NCI-H1930 (cell line): ENCODE measurements around the gene ATP13A2.

Experiments used
- DNase-seq, 2 experiments: peaks; one replicate each; lab custom pipeline; 2025; lab: John Stamatoyannopoulos, UW

Gene ATP13A2

DNA sequence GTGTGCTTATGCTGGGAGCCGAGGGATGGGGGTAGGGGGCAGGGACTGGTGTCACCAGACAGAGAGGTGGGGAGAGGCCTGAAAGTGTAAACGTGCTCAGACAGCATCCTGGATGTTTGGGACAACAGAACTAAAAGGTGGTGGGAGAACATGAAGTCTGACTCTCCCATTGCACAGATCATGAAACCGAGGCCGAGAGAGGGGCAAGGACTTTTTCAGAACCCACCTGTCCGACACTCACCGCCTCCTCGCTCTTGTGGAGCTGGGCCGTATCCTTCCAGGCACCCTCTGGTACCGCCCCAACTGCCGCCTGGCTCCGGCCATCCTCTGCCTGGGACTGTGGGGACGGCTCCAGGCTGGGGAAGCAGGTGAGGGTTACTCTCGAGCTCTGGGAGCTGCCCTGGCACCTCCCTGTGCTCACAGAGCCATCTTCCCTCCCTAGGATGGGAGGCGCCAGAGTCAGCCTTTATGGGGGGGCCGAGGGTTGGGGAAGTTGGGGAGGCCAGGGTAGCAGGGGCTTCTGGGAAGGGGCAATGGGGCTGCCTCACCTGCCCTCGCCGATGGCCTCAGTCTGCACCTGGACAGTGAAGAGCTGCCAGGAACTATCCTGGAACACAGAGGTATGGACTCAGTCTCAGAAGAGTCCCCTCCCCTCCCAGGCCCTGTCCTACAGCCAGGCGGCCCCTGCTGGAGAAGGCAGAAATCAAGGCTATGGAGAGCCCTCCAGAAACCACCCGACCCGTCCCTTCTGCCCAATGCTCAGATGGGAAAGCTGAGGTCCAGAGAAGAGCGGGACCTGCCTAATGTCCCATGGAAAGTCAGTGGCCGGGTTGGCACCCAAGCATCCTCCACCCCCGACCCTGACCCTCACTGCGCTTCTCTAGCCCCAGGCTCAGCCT, 7.0 kb downstream of the ATP13A2 start:
- DNase-seq, result no peak

DNA sequence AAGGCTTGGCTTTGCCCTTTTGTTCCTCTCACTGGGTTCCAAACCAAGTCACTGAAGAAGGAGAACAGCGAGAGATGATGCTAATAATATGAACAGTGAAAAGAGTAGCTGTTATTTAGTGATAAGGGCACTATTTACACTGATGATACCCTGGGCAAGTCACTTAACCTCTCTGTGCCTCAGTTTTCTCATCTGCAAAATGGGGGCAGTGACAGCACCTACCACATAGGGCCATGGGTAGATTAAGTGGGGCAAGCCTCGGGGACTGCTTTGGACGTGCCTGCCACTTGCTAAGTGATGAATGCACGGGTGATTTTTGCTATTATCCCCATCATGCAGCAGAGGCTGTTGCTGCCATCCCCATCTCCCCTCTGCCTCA, 9.2 kb downstream of the ATP13A2 start:
- DNase-seq, result no peak

DNA sequence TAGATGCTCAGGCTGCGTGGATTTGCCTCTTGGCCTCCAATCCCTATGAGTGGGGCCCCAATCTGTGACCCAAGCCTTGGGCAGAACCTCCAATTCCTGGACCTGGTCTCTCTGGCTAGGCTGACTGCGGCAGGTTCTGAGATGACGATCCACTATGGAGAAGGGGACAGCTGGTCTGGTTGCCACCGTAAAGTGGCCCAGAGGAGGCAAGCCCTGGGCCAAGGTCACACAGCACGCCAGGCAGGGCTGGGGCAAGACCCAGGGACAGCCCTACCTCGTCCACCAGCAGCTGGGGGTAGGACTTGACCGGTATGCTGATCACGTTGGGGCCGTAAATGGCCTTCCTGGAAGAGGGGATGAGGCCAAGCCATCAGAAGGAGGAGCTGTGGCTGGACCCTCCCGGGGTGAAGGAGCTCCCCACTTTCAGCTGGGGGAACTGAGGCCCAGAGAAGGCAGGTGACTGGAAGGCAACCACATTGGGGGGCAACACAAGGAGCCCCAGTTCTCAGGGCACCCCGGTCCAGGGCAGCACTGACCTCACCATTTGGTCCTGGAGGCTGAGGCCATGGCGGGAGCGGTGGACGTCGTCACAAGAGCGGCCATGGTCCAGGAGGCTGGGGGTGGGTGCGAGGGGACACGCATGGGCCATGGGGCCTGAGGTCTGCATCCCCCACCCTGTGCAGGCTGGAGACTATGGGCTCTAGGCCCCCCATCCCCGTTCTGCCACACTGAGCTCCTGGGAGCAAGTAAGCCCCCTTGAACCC, 9.8 kb downstream of the ATP13A2 start:
- DNase-seq, result no peak

DNA sequence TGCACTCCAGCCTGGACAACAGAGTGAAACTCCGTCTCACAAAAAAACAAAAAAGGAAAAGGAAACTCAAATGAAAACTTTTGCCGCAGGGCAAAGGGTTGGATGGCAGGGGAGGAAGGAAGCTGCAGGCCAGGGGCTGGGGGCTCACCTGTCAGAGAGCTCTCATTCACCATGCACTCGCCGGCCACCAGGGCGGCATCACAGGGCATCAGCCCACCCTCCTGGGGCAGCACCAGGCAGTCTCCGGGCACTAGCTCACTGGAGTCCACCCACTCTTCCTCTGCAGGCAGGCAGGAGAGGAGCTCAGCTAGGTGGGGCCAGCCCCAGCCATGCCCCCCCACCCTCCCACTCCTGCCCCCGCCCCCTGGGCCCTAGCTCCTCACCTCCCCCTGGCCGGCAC, 11.9 kb downstream of the ATP13A2 start:
- no peak for DNase-seq

DNA sequence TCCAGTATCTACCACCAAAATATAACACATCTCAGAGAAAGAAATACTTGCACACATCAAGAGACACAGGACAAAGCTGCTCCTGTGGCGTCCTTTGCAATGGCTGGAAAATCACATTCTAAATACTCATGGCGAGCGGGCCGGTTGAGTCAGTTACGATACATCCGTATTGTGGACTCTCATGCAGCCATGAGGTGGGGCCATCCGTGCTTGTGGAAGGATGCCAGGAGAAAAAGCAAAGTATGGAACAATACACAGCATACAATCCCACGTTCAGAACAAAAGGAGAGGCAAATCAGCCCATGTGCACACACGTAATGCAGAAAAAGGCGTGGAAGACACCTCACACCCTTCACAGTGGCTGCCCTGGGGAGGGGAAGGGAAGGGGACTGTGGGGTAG, 13.1 kb downstream of the ATP13A2 start:
- DNase-seq, result no peak

DNA sequence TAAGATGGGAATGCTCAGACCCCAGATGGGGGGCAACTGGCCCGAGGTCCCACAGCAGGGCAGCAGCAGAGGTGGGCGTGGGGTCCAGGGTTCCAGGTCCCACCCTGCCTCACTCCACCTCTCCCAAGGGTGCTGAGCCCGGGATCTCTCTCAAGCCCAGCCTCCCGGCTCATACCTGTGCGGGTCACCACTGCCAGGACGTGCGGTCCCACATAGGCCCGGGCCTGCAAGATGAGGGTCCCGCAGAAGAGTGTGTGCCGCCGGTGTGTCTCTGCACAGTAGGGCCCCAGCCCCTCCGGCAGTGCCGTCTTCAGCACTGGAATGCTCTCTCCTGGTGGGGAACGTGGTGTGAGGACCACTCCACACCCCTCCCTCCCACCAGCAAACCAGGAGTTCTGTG, 14.9 kb downstream of the ATP13A2 start:
- DNase-seq, result no peak

DNA sequence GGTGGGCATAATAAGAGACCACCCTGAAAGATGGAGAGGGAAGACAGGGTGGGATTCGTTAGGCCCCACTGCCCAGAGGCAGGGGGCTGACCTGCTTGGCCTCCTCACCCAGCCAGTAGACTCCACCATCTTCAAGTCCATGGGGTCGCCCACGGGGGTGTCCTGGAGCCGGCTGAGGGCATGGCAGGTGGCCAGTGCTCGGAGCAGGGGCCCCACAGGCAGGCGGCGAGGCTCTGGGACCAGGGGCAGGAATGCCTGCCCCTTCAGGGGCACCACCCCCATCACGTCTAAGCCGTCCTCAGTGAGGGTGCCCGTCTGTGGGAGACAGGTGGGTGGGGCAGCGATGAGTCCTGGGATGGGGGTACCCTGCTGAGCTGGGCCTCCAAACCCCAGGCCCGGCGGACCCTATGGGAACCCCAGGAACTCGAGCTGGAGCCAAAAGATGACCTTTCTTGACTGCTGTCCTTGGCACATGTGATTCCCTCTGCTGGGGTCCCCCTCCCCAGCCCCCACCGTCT, 18.1 kb downstream of the ATP13A2 start:
- no peak for DNase-seq

DNA sequence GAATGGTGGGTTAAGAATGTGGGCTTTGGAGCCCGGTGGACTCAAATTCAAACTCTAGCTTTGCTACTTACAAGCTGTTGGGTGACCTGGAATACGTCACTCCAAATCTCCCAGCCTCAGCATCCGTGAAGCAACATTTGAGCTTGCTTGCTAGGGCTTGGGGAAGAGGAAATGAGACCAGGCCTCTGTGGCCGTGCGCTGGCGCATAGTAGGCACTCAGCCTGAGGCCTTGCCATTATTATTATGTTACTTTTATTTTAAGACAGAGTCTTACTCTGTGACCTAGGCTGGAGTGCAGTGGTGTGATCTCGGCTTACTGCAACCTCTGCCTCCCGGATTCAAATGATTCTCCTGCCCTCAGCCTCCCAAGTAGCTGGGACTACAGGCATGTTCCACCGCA, 19.1 kb downstream of the ATP13A2 start:
- no peak for DNase-seq

DNA sequence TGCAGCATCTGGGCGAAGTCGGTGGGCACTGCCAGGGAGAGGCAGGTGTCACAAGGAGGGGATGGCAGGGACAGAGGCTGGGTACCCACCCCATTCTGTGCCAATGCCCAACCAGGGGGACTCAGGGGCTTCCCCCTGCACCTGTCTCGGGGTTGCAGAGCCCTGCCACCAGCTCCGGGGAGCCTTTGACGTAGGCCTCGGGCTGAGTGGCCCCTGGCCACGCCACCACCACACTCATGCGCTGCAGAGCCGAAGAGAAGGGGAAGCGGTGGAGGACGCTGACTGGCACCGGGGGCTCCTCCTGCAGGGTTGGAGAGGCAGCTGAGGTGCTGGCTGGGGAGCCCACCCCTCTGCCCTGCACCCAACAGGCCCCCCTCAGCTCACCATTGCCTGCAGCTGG, 19.6 kb downstream of the ATP13A2 start:
- DNase-seq, result no peak

DNA sequence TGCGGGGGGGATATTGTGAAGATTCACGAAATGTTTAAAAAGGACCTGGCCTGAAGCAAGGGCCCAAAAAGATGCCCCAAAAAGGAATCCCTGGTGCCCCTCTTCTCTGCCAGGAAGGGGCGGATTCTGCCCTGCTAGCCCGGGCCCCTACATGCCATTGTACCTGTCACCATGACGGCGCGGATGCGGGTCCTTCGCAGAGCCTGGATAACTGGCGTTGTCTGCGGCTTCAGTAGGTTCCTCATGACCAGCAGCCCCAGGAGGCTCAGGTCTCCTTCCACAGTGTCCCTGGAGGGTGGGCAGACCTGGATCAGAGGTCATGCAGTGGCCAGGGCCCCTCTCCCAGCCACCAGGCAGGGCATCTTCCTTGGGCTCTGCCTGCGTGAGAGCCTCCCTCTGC, 20.2 kb downstream of the ATP13A2 start:
- DNase-seq, result no peak

DNA sequence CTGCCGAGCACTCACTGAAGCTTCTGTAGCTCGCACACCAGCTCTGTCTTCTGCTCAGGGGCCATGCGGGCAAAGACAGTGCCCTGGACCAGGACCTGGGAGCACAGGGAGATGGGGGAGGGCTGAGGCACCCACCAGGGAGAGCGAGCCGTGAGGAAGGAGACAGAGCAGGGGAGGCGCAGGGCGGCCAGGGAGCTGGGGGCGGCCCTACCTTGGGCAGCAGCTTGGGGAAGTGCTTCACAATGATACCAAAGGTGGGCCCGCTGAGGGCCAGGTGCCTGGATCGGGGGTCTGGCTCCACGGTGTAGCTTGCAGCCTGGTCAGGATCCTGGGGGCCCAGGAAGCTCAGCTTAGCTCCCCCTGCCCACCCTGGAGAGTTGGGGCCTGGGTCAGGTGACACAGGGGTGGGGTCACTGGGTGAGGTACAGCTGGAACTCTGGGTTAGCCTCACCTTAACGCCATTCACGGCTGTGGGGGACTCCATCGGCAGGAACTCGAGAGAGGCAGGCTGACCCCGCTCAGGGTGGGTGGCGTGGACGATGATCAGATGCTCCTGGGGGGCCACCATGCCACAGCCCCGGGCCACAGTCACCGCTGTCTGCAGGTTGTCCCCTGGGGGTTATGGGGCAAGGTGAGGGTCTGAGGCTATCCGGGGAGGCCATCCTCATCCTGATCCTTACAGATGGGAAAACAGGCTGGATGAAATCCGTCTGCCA, 21.9 kb downstream of the ATP13A2 start:
- no peak for DNase-seq

DNA sequence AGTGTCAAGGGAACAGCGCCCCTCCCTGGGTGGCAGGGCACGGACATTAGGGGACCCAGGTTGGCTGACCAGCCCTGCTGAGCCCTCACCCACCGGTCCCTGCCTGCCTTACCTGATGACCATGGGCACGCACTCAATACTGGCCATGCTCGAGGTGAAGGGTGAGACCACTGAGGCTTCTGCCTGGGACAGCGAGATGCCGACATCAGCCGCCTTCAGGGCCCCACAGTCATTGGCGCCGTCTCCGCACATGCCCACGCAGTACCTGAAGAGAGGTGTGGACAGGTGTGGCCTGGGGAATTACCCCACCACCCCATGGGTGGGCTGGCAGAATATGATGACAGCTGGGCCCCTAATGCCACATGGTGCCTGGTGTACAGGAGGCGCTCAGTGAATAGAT, 23.5 kb downstream of the ATP13A2 start:
- no peak for DNase-seq

DNA sequence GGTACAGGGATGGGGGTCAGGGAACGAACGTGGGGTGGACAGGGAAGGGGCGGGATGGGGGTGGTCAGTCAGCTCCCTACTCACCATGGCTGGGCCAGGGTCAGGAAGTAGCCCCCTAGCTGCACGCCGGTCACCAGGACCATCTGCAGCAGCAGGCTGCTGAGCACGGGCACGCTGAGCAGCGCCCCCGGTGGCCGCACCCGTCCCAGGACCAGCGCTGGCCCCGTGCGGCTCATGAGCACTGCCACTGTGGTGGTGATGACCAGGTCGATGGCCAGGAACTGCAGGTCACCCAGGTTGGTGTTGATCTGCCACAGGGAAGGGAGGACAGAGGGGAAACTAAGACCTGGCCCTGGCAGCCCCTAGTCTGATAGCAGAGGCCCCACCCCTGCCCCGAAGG, 24.8 kb downstream of the ATP13A2 start:
- DNase-seq, result no peak

DNA sequence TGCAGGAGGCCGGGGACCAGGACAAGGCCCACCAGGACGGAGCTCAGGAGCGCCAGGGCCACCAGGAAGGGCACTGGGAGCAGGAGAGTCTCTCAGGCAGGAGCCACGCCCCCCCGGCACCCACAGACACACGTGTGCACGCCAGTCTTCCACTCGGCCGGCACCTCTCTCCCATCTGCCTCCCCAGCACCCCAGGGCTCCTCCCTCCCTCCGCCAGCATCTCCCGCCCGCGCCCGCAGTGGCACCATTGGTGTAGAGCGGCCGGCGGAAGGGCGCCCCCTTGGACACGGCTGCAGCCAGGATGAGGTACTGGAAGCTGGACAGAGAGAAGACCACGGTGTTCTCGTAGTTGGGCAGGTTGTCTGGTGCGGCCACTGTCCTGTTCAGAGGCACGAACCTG, 25.2 kb downstream of the ATP13A2 start:
- DNase-seq, result no peak

DNA sequence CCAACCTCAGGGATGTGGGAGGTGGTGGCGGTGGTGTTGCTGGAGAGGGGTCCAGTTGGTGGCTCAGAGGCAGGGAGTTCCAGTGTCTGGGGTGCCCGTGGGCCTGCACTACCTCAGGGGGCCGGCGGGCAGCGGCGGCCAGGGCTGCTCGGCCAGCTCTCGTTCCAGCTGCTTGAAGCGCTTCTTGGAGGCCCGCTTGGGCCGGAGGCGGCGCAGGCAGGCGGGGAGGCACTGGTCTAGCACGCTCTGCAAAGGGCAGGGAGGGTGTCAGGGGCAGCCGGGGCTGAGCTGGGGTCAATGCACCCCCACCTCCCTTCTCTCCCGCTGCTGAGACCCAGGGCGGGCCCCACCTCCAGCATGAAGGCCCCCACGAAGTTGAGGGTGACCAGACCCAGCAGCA, 25.6 kb downstream of the ATP13A2 start:
- no peak for DNase-seq

DNA sequence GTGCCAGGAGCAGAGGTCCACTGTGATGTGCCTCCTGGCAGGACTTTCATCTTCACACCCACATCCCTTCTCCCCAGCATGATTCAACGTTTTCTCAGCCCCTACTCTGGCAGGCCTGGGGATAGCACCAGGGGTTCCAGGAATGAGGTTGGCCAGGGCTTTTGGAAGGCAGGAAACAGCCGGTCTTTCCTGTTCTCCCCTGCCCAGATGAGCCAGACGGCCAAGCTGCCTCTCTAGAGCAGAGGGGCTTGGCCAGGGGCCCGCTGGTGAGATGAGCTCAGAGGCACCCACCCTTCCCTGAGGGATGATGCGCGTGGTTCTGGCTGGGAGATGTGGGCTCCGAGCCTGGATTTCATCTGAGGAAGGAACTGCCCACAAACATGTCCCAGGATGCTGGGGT, 27.0 kb downstream of the ATP13A2 start:
- no peak for DNase-seq

DNA sequence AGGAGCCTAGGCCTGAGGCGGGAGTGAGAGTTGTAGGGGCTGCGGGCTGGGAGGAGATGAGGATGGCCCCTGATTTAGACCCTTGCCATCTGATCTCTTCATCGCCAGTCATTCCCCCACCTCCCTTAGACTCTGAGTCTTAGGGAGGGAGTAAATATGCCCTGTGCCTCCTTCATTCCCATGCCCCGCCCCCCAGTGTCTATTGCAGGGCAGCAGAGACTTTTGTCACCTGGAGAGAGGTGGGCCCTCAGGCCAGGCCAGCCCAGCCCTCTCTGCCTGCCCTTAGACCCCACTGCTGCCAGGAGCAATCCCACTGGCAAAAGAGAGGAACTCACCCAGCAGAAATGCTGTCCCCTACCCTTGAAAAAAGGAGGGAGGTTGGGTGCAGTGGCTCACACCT, 28.1 kb downstream of the ATP13A2 start:
- DNase-seq, result no peak

DNA sequence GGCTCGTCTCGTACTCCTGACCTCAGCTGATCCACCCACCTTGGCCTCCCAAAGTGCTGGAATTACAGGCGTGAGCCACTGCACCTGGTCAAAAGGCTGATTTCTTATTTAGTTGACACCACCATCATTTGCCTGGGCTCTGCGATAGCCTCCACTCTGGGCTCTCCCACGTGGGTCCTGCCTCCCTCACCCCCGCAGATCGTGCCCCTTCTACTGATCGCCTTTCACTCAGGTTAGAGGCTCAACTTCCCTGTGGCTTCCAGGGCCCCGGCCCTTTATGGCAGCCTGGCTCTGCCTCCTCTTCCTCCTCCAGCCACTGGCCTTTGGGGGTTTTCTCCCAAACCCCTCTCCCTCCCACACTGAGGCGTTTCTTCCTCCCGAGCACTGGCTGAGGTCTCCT, 28.8 kb downstream of the ATP13A2 start:
- no peak for DNase-seq

DNA sequence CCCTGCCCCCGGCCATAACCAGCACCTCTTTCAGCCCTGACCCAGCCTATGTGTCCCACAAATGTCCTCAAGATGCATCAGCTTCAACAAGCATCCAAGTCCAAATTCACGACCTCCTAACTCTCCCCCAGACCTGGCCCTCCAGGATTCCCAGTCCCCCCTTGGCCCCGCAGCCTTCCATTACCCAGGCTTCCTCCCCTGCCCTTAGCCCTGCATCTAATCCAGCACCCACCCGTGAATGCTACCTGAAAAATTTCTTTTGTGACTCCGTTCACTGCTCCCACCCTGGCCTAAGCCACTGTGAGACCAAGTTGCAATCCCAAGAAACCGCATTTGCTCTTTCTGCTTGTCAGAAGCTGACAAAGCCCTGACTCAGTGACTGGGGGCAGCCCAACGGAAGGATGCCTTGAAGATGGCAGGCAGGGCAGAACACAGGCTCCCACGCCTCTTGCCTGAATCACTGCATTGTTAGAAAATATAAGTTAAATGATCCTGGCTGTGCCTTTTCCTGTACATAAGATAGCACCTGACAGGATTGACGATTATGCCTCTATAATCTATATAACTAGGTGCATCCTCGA, 30.4 kb downstream of the ATP13A2 start:
- DNase-seq, result no peak

DNA sequence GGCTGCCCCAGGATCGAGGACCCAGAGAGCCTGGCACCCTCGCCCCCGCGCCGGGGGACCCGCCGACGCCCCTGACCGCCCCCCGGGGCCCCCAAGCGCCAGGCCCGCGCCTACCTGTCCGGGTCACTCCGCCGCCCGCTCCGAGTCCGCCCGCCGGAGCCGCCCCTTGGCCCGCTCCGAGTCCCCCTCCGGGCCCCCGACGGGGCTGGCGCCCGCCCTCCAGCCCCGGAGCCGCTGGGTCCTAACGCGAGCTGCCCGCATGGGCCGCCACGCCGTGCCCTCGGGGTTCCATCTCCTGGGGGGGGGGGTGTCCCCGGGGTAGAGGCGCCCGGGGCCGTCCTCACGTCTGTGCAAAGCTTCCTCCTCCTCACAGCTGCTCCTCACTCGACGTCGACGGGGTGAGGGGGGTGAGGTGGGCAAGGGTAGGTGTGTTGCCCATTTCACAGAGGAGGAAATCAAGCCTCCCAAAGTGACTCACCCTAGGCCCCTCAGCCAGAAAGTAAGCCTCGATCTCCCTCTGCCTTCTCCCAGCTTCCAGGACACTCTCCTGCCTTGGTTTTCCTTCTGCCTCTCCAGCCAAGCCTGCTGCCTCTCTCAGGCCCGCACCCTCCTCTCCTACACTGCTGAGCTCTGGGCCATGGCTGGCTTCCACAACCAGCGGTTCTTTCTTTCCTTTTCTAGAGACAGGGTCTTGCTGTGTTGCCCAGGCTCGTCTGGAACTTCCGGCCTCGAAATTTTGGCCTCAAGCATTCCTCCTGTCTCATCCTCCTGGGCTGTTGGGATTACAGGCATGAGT, 31.1 kb downstream of the ATP13A2 start, which contains the start of gene MFAP2:
MFAP2 (minus strand) TSS at position 148 of the 796 bp plus-strand sequence. CDS start 2,347 bp downstream, outside the sequence.
- no peak for DNase-seq
